MM.1S (cell line): ENCODE measurements around the gene GPR149.
"Not testable (repeated sequence)": the region's sequence is repeated elsewhere in the genome, so short reads cannot be mapped to it uniquely, and the experiment has no call there.

Experiments
- DNase-seq: peaks from one replicate; pipeline ENCODE4 v3.0.0-alpha.2; 2015
- H2AFZ ChIP-seq: fragments of 300-600 bp; sonication (generic); 2 replicates; pipeline ENCODE4 v1.6.0; 2016; ENCODE audit warnings: antibody characterized with exemption, low read length
- H3F3A ChIP-seq: fragments of 300-600 bp; sonication (generic); 2 replicates; pipeline ENCODE4 v1.6.1; 2016; ENCODE audit warnings: mild to moderate bottlenecking, antibody characterized with exemption, low read length, moderate library complexity, mixed read lengths; ENCODE audit not compliant: insufficient read depth
- H3K27ac ChIP-seq: fragments of 300-600 bp; sonication (generic); 2 replicates; pipeline ENCODE4 v1.5.1; 2016; ENCODE audit warnings: mild to moderate bottlenecking, low read length
- H3K27me3 ChIP-seq: fragments of 300-600 bp; sonication (generic); replicated peaks from 2 replicates; pipeline ENCODE4 v1.6.0; 2016; ENCODE audit warnings: low read length; ENCODE audit not compliant: insufficient read depth
- H3K36me3 ChIP-seq: fragments of 300-600 bp; sonication (generic); replicated peaks from 2 replicates; pipeline ENCODE4 v1.6.1; 2016; ENCODE audit warnings: mild to moderate bottlenecking, low read length, mixed read lengths; ENCODE audit not compliant: insufficient read depth
- H3K4me1 ChIP-seq: fragments of 300-600 bp; sonication (generic); 2 replicates; pipeline ENCODE4 v1.6.1; 2016; ENCODE audit warnings: low read length, mixed read lengths
- H3K4me2 ChIP-seq: fragments of 300-600 bp; sonication (generic); 2 replicates; pipeline ENCODE4 v1.6.0; 2016; ENCODE audit warnings: low read depth, low read length
- H3K4me3 ChIP-seq: fragments of 300-600 bp; sonication (generic); 2 replicates; pipeline ENCODE4 v1.5.1; 2016; ENCODE audit warnings: low read length, mixed read lengths
- H3K79me2 ChIP-seq: fragments of 300-600 bp; sonication (generic); 2 replicates; pipeline ENCODE4 v1.6.1; 2016; ENCODE audit warnings: mixed run types, low read length, mixed read lengths
- H3K9ac ChIP-seq: fragments of 300-600 bp; sonication (generic); 2 replicates; pipeline ENCODE4 v1.6.1; 2016; ENCODE audit warnings: low read length, mixed read lengths
- H3K9me2 ChIP-seq: fragments of 300-600 bp; sonication (generic); replicated peaks from 2 replicates; pipeline ENCODE4 v1.6.1; 2016; ENCODE audit warnings: mild to moderate bottlenecking, low read length, mixed read lengths; ENCODE audit not compliant: insufficient read depth
- H3K9me3 ChIP-seq: fragments of 300-600 bp; sonication (generic); replicated peaks from 2 replicates; pipeline ENCODE4 v1.6.1; 2016; ENCODE audit warnings: mild to moderate bottlenecking, low read length, mixed read lengths; ENCODE audit not compliant: insufficient read depth
- H4K20me1 ChIP-seq: fragments of 300-600 bp; sonication (generic); 2 replicates; pipeline ENCODE4 v1.6.1; 2016; ENCODE audit warnings: mild to moderate bottlenecking, low read length, moderate library complexity, mixed read lengths; ENCODE audit not compliant: insufficient read depth
- EZH2 ChIP-seq: fragments of 300-600 bp; sonication (generic); optimal IDR thresholded peaks from 2 replicates; pipeline ENCODE3; 2017; ENCODE audit warnings: low read depth, mild to moderate bottlenecking, antibody characterized with exemption, low read length, mixed read lengths
- EZH2phosphoT487 ChIP-seq: fragments of 300-600 bp; sonication (generic); IDR thresholded peaks from 2 replicates; pipeline ENCODE4 v1.6.1; 2018; ENCODE audit warnings: antibody characterized with exemption, low read length
- TF ChIP-seq, protein P1 (sequence below): fragments of 300-600 bp; sonication (generic); IDR thresholded peaks from 2 replicates; pipeline ENCODE4 v1.5.1; 2016; ENCODE audit warnings: antibody characterized with exemption, low read length, mixed read lengths

The GPR149 gene

DNA sequence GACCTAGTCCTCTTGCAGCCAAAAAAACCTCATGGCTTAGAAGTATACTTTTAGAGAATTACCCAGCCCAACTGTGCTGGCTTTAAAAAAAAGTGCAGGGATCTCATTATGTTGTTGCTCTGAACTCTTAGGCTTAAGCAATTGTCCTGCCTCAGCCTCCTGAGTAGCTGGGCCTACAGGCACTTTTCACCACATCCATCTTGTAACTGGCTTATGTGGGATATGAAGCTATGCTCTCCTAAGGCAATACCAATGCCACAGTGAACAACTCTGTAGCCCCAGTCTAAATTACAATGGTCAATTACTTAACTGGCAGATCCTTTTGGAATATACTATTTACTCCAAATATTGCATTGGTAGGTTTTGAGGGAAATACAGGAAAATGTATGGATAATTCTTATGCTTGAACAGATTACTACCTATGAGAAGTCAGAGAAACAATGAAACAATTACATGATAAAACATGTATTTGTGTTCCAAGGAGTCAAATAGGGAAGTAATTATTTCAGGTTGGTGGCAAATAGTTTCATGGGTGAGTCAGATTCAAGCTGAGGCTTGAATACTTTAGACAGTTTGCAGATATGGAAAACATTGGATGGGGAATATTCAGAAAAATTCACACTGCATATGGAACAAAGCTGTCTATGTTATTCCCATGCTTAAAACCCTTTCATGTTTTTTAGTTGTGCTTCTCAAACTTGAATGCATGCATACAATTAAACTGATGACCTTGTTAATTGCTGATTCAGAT is 34.6 kb upstream of the GPR149 start:
- H3K27ac ChIP-seq, result no peak overlapping the region
- DNase-seq, result no peak

DNA sequence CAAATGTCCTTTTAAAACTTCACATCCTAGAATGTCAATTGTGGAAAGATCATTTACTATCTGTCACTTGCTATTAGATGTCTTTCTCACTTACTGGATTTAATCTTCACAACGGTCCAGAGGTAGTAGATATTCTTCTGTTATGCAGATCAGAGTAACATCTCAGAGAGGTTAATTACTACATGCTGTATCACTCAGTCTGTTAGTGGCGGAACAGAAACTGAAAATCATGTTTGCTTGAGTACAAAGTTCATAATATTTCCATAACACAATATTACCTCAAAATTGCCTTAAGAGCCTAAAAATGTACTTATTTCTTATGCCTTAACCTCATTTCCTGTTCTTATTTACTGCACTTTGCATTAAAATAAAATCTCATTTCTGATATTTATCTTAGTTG is 28.6 kb upstream of the GPR149 start:
- Histone ChIP-seq H3K27me3 (no peaks in the 10 kb centered on the region), H3K4me1 (no peaks in the 10 kb centered on the region), H3K27ac (no peak overlapping the region), H3K9ac (no peak overlapping the region), H2AFZ (no peak overlapping the region), H3K79me2 (no peaks in the 10 kb centered on the region), H3K9me3 (no peaks in the 10 kb centered on the region), H3K9me2 (no peaks in the 10 kb centered on the region), H3K4me2 (no peak overlapping the region), H3K36me3 (no peaks in the 10 kb centered on the region), H4K20me1 (no peaks in the 10 kb centered on the region), H3F3A (no peaks in the 10 kb centered on the region), H3K4me3 (no peak overlapping the region)
- TF ChIP-seq, protein P1, sequence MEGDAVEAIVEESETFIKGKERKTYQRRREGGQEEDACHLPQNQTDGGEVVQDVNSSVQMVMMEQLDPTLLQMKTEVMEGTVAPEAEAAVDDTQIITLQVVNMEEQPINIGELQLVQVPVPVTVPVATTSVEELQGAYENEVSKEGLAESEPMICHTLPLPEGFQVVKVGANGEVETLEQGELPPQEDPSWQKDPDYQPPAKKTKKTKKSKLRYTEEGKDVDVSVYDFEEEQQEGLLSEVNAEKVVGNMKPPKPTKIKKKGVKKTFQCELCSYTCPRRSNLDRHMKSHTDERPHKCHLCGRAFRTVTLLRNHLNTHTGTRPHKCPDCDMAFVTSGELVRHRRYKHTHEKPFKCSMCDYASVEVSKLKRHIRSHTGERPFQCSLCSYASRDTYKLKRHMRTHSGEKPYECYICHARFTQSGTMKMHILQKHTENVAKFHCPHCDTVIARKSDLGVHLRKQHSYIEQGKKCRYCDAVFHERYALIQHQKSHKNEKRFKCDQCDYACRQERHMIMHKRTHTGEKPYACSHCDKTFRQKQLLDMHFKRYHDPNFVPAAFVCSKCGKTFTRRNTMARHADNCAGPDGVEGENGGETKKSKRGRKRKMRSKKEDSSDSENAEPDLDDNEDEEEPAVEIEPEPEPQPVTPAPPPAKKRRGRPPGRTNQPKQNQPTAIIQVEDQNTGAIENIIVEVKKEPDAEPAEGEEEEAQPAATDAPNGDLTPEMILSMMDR, result no peak
- TF ChIP-seq EZH2 (no peak), EZH2phosphoT487 (no peak)
- DNase-seq, result no peak

More for the DNA sequence above, 34.6 kb upstream of the GPR149 start:
- Histone ChIP-seq H3K9me3 (no peaks in the 10 kb centered on the region), H3K36me3 (no peaks in the 10 kb centered on the region), H3K9ac (no peak overlapping the region), H3K9me2 (no peaks in the 10 kb centered on the region), H4K20me1 (no peaks in the 10 kb centered on the region), H3K4me1 (no peaks in the 10 kb centered on the region), H2AFZ (no peak overlapping the region), H3K79me2 (no peaks in the 10 kb centered on the region), H3K27me3 (no peaks in the 10 kb centered on the region), H3K4me3 (no peak overlapping the region), H3K4me2 (no peak overlapping the region), H3F3A (no peaks in the 10 kb centered on the region)
- TF ChIP-seq, protein P1, result no peak
- TF ChIP-seq EZH2 (no peak), EZH2phosphoT487 (no peak)

DNA sequence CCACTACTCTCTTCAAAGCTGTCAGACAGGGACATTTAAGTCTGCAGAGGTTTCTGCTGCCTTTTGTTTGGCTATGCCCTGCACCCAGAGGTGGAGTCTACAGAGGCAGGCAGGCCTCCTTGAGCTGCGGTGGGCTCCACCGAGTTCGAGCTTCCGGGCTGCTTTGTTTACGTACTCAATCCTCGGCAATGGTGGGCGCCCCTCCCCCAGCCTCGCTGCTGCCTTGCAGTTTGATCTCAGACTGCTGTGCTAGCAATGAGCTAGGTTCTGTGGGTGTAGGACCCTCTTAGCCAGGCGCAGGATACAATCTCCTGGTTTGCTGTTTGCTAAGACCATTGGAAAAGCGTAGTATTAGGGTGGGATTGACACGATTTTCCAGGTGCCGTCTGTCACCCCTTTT is 9.1 kb upstream of the GPR149 start:
- not testable (repeated sequence) for H3K36me3 ChIP-seq, H3K79me2 ChIP-seq, DNase-seq, H3K4me1 ChIP-seq, H2AFZ ChIP-seq, H3K27ac ChIP-seq, H3K4me2 ChIP-seq, H3K9me2 ChIP-seq, H3F3A ChIP-seq, H4K20me1 ChIP-seq, H3K27me3 ChIP-seq, H3K9ac ChIP-seq, H3K4me3 ChIP-seq, H3K9me3 ChIP-seq

DNA sequence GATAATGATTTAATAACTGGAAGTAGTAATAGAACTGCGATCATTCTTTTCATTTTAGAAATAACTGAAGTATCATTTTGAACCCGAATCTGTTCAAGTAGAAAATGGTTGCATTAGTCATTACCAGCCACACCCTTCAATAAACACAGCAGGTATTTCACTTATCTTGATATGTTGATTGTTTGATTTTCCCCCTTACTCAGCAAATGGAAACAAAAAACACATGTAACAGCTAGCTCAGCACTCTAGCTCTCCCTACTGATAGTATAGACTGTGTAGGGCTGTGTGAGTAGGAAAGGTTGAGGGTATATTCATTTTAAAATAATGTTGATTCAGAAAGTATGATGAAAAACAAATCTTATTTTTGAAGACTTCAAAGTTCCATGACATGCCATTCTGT is 1.1 kb upstream of the GPR149 start:
- H3K27me3 ChIP-seq, result no peaks in the 10 kb centered on the region

More for the DNA sequence above, 1.1 kb upstream of the GPR149 start:
- no peaks in the 10 kb centered on the region for H3K4me1 ChIP-seq
- H3K27ac ChIP-seq, result no peak overlapping the region
- no peak overlapping the region for H3K9ac ChIP-seq
- no peaks in the 10 kb centered on the region for H3K9me2 ChIP-seq
- H3K9me3 ChIP-seq, result no peaks in the 10 kb centered on the region
- H3K4me2 ChIP-seq, result no peak overlapping the region
- no peak overlapping the region for H3K4me3 ChIP-seq
- no peaks in the 10 kb centered on the region for H4K20me1 ChIP-seq
- no peaks in the 10 kb centered on the region for H3K36me3 ChIP-seq
- TF ChIP-seq EZH2, result no peak
- TF ChIP-seq, protein P1, result no peak
- TF ChIP-seq EZH2phosphoT487, result no peak
- no peaks in the 10 kb centered on the region for H3F3A ChIP-seq
- H3K79me2 ChIP-seq, result no peaks in the 10 kb centered on the region
- DNase-seq, result no peak
- H2AFZ ChIP-seq, result no peak overlapping the region
